Endothelial cell of umbilical vein (primary cell): ENCODE data around the gene CALD1. TPM values are rescaled to one million over a fixed set of nuclear protein-coding genes. Genes with fewer than 3 reads are reported as not detected.

Experiments used
- BruUV-seq: library from RNA; stranded (reverse); fragments of 400-500 nt; replicated peaks from 2 replicates; lab custom pipeline; 2021; lab: Mats Ljungman, UMichigan
- CTCF ChIA-PET: fragments of 300-600, 350-600 bp; sonication (Branson Sonifier 250); formaldehyde crosslinking; loops from one replicate; lab custom pipeline; 2021; ENCODE audit warnings: antibody characterized with exemption, inconsistent platforms; lab: Charles Lee
- POLR2A ChIA-PET: fragments of 300-600, 350-600 bp; sonication (Branson Sonifier 250); formaldehyde crosslinking; loops from one replicate; lab custom pipeline; 2021; ENCODE audit warnings: antibody characterized with exemption, inconsistent platforms; lab: Charles Lee
- DNase-seq: peaks from one replicate; pipeline ENCODE4 v3.0.0-alpha.2; 2011; ENCODE audit warnings: low read depth, low spot score
- FAIRE-seq: peaks from 2 replicates; lab custom pipeline; 2011; peaks lifted over from hg19 to GRCh38; lab: Jason Lieb, UNC
- H2AFZ ChIP-seq: 2 replicates; pipeline ENCODE4 v1.6.0; 2012; ENCODE audit warnings: low read depth, low read length, control low read depth, inconsistent platforms
- H3K27ac ChIP-seq: 2 replicates; pipeline ENCODE4 v1.5.1; 2011; ENCODE audit warnings: low read depth, mild to moderate bottlenecking, control low read depth, low read length, moderate library complexity; ENCODE audit not compliant: insufficient read depth
- H3K27me3 ChIP-seq, 2 experiments: 2 replicates each; pipeline versions ENCODE4 v1.6.0 to v1.6.1; 2011; ENCODE audit warnings: low read length in 2 of 2, mixed read lengths in 1 of 2; ENCODE audit not compliant: control insufficient read depth in 2 of 2, insufficient read depth in 2 of 2
- H3K36me3 ChIP-seq, 2 experiments: 2 replicates in 1 of 2; 3 replicates in 1 of 2; pipeline ENCODE4 v1.5.1; 2011; ENCODE audit warnings: low read length in 2 of 2, mild to moderate bottlenecking in 1 of 2, moderate library complexity in 1 of 2; ENCODE audit not compliant: control insufficient read depth in 2 of 2, insufficient read depth in 2 of 2; ENCODE audit errors: extremely low read depth in 1 of 2
- H3K4me1 ChIP-seq: 3 replicates; pipeline ENCODE4 v1.5.1; 2011; ENCODE audit warnings: mild to moderate bottlenecking, low read length; ENCODE audit not compliant: control insufficient read depth, insufficient read depth; ENCODE audit errors: extremely low read depth
- H3K4me2 ChIP-seq: 2 replicates; pipeline ENCODE4 v1.6.1; 2011; ENCODE audit warnings: low read length, control low read depth, mixed read lengths; ENCODE audit not compliant: insufficient read depth
- H3K4me3 ChIP-seq, 3 experiments: fragments of 200-600 bp in 1 of 3; sonication (generic), shearing (Covaris generic) in 1 of 3; replicated peaks in 1 of 3; 2 replicates each; pipeline ENCODE4 v1.5.1; 2011 to 2016; ENCODE audit warnings: control low read depth in 3 of 3, low read length in 3 of 3, mild to moderate bottlenecking in 2 of 3, inconsistent platforms in 1 of 3, low read depth in 1 of 3, moderate library complexity in 1 of 3; ENCODE audit not compliant: insufficient read depth in 1 of 3
- H3K79me2 ChIP-seq: 2 replicates; pipeline ENCODE4 v1.6.0; 2012; ENCODE audit warnings: low read length, inconsistent platforms; ENCODE audit not compliant: control insufficient read depth, insufficient read depth
- H3K9ac ChIP-seq: replicated peaks from 2 replicates; pipeline ENCODE3; 2011; ENCODE audit warnings: low read length, control low read depth; ENCODE audit not compliant: insufficient read depth; ENCODE audit errors: extremely low read depth
- H3K9me1 ChIP-seq: replicated peaks from 3 replicates; pipeline ENCODE4 v1.6.0; 2011; ENCODE audit warnings: mild to moderate bottlenecking, low read length; ENCODE audit not compliant: control insufficient read depth, insufficient read depth; ENCODE audit errors: extremely low read depth
- H3K9me3 ChIP-seq: replicated peaks from 2 replicates; pipeline ENCODE4 v1.5.1; 2012; ENCODE audit warnings: low read length, inconsistent platforms; ENCODE audit not compliant: control insufficient read depth, insufficient read depth
- H4K20me1 ChIP-seq: replicated peaks from 2 replicates; pipeline ENCODE3; 2011; ENCODE audit warnings: mild to moderate bottlenecking, low read length; ENCODE audit not compliant: control insufficient read depth, insufficient read depth; ENCODE audit errors: extremely low read depth
- EZH2 ChIP-seq: IDR thresholded peaks from 2 replicates; pipeline ENCODE4 v1.6.1; 2012; ENCODE audit warnings: borderline replicate concordance, low read depth, mild to moderate bottlenecking, moderate library complexity, low read length, inconsistent platforms; ENCODE audit not compliant: severe bottlenecking
- FOS ChIP-seq: IDR thresholded peaks from 2 replicates; pipeline ENCODE4 v1.6.1; 2011; ENCODE audit warnings: mild to moderate bottlenecking, low read length, moderate library complexity, borderline replicate concordance; ENCODE audit not compliant: insufficient read depth
- GATA2 ChIP-seq: IDR thresholded peaks from 2 replicates; pipeline ENCODE4 v1.7.0; 2011; ENCODE audit warnings: low read depth, mild to moderate bottlenecking, moderate library complexity, mixed read lengths, low read length; ENCODE audit not compliant: insufficient read length, insufficient read depth
- JUN ChIP-seq: IDR thresholded peaks from 2 replicates; pipeline ENCODE4 v1.6.1; 2011; ENCODE audit warnings: borderline replicate concordance, low read depth; ENCODE audit not compliant: insufficient read length, insufficient read depth
- MYC ChIP-seq: IDR thresholded peaks from one replicate; pipeline ENCODE4 v1.6.1; 2011; ENCODE audit warnings: mild to moderate bottlenecking, low read depth, low read length
- POLR2A ChIP-seq: IDR thresholded peaks from 2 replicates; pipeline ENCODE4 v1.6.1; 2012; ENCODE audit warnings: low read depth, mild to moderate bottlenecking, control low read depth, low read length
- POLR2AphosphoS5 ChIP-seq: IDR thresholded peaks from 2 replicates; pipeline ENCODE4 v1.6.1; 2012; ENCODE audit warnings: low read depth, mild to moderate bottlenecking, control low read depth, low read length, moderate library complexity; ENCODE audit not compliant: insufficient read depth
- dilution Hi-C: fragments of 300-500 bp; cut with MboI; formaldehyde crosslinking; loops from one replicate; pipeline ENCODE4 v1.15.0; 2019; ENCODE audit warnings: low sequenced_read_pairs; ENCODE audit not compliant: extremely low pct_ligation_motif_present
- intact Hi-C: fragments of 100-400 bp; cut with micrococcal nuclease; formaldehyde crosslinking; loops from one replicate; pipeline ENCODE4 v1.10.0; 2022
- polyA plus RNA-seq, 4 experiments: library from polyadenylated mRNA; depleted of rRNA in 3 of 4; stranded (reverse) in 3 of 4; unstranded in 1 of 4; fragments of >200 nt; gene quantifications; 2 replicates each; pipeline versions ENCODE4 v1.2.1 to v1.2.3, GENCODE V29; 2011 to 2012; ENCODE audit warnings: missing spikeins in 1 of 4
- total RNA-seq: library from RNA; stranded (reverse); gene quantifications from 2 replicates; pipeline ENCODE4 v1.2.3, GENCODE V29; 2021
- TF ChIP-seq, protein P1 (sequence below), 2 donors: IDR thresholded peaks; 1 replicate in 1 of 2; 2 replicates in 1 of 2; pipeline ENCODE4 v1.5.1; 2011; ENCODE audit warnings: low read length in 2 of 2, mild to moderate bottlenecking in 2 of 2, moderate library complexity in 2 of 2, control low read depth in 1 of 2, inconsistent platforms in 1 of 2, low read depth in 1 of 2; ENCODE audit not compliant: insufficient read depth in 1 of 2; ENCODE audit errors: extremely low read depth in 1 of 2
- TF ChIP-seq, protein P2 (sequence below): IDR thresholded peaks from 2 replicates; pipeline ENCODE4 v1.6.1; 2011; ENCODE audit not compliant: insufficient read depth, insufficient read length

The CALD1 gene
- total and polyA plus RNA-seq, 2 donors (not counting 3 experiments of a cell fraction or from before 2014, with no cell fraction given): 136 to 307 TPM

DNA sequence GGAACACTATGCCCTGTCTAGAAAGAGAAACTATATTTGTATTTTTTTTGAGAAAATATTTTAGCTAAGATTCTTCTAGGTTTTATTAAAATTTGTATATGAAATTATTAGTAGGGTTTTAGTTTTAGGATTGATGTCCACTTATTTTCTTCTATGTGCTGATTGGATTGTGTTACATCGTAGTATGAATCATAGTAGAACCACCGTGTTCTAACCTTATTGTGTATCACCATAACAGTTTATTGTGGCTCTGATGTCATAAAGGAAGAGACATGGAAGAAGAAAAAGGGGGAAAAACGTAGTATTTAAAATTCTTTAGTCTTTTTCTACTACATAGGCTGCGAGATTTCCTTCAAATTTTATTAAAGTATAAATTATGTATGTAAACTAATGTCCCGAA is 208.7 kb downstream of the CALD1 start:
- intact Hi-C loops: loop anchor here (5.0 kb wide), 1 partner anchor 109 kb away; no protein-coding TSS in a partner anchor
- no peaks in the 10 kb centered on the region for H3K9me1 ChIP-seq
- H3K9me3 ChIP-seq: no peaks in the 10 kb centered on the region
- dilution Hi-C loops: no loop called here
- H3K4me1 ChIP-seq: peaks cover 39% of the 10 kb centered on the region
- H3K4me3 ChIP-seq: peak overlapping the region in 1 of 3 experiments; percentile 99
- no TSS peak for BruUV-seq
- peak overlapping the region; percentile 99 for H3K4me2 ChIP-seq
- H2AFZ ChIP-seq: no peak overlapping the region
- FAIRE-seq (no peak), DNase-seq (no peak)
- no peaks in the 10 kb centered on the region for H3K27me3 ChIP-seq
- TF ChIP-seq JUN (no peak), POLR2A (no peak), POLR2AphosphoS5 (no peak), MYC (no peak), FOS (no peak), GATA2 (no peak), EZH2 (no peak)
- TF ChIP-seq, protein P1, sequence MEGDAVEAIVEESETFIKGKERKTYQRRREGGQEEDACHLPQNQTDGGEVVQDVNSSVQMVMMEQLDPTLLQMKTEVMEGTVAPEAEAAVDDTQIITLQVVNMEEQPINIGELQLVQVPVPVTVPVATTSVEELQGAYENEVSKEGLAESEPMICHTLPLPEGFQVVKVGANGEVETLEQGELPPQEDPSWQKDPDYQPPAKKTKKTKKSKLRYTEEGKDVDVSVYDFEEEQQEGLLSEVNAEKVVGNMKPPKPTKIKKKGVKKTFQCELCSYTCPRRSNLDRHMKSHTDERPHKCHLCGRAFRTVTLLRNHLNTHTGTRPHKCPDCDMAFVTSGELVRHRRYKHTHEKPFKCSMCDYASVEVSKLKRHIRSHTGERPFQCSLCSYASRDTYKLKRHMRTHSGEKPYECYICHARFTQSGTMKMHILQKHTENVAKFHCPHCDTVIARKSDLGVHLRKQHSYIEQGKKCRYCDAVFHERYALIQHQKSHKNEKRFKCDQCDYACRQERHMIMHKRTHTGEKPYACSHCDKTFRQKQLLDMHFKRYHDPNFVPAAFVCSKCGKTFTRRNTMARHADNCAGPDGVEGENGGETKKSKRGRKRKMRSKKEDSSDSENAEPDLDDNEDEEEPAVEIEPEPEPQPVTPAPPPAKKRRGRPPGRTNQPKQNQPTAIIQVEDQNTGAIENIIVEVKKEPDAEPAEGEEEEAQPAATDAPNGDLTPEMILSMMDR (IDR thresholded peaks at IDR 0.05; ENCODE audit: extremely low read depth in 1 of 2, insufficient read depth in 1 of 2, low read depth in 1 of 2, low read length in 2 of 2): no peak
- TF ChIP-seq, protein P2, sequence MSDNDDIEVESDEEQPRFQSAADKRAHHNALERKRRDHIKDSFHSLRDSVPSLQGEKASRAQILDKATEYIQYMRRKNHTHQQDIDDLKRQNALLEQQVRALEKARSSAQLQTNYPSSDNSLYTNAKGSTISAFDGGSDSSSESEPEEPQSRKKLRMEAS: no peak
- POLR2A ChIA-PET: no interaction called here
- H4K20me1 ChIP-seq: no peaks in the 10 kb centered on the region
- no peak overlapping the region for H3K27ac ChIP-seq
- H3K79me2 ChIP-seq: peaks cover 15% of the 10 kb centered on the region
- H3K9ac ChIP-seq: peak overlapping the region; percentile 86
- H3K36me3 ChIP-seq: peaks cover 0 to 4% of the 10 kb centered on the region in 2 experiments
- CTCF ChIA-PET: interaction anchor here (1.5 to 3.1 kb wide), 3 partner anchors 172 to 299 kb away, joined by 4 to 19 read pairs (median 7); partner anchors contain the start of gene CYREN
